Uterus (tissue), 2 donors: ENCODE data around the gene ITPR3.

ENCODE experiments used
- CTCF ChIP-seq, 4 experiments: fragments of 200-600 bp in 2 of 4; fragments of 450-650 bp in 2 of 4; sonication (generic) in 2 of 4; IDR thresholded peaks; one replicate each; pipeline ENCODE4 v1.5.1; 2016 to 2019; ENCODE audit warnings: antibody characterized with exemption in 4 of 4, mild to moderate bottlenecking in 2 of 4, moderate library complexity in 1 of 4
- POLR2A ChIP-seq, 2 donors: fragments of 450-650 bp; IDR thresholded peaks; one replicate each; pipeline ENCODE4 v1.6.1; 2016; ENCODE audit warnings: antibody characterized with exemption in 2 of 2, mild to moderate bottlenecking in 1 of 2, moderate library complexity in 1 of 2

GRCh38 chr6:33634946-33635345 lies 13.8 kb downstream of the ITPR3 start:
- TF ChIP-seq CTCF (IDR thresholded peaks at IDR 0.05), result no peak
- TF ChIP-seq POLR2A (IDR thresholded peaks at IDR 0.05), result no peak
